GM19023 (cell line): Measurements from ENCODE around the gene ZFYVE28.
A peak's percentile ranks its signal among the peaks of the same experiment; 100 is the strongest.

Source experiments
- ATAC-seq: cut with Tn5 transposase; IDR thresholded peaks from one replicate; pipeline ENCODE4 v1.9.1; 2021; ENCODE audit warnings: mild to moderate bottlenecking, moderate library complexity; ENCODE audit not compliant: unreplicated experiment

ZFYVE28 gene

DNA sequence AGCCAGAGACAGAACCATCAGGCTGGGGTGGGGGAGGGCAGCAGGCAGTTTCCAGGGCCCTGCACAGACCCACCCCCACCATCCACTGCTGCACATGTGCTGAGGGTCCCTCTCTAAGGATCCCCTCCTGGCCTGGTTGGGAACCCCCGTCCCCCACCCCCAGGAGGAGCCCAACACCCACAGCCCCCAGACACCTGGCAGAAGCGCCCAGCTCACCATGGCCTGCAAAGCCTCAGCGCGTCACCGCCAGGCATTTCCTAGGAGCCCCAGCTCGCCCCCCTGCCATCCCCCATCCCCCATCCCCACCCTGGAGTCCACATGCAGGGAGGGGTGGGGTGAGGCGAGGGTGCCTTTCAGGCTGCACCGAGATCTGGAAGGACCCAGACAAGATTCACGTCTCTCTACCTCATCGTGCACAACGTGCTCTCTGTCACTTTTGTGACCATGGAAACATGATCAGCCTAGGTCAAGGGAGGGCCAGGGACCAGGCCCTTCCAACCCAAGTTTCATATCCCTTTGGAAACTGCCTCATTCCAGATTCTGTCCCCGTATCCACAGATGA is 165.8 kb downstream of the ZFYVE28 start:
- no peak for ATAC-seq

DNA sequence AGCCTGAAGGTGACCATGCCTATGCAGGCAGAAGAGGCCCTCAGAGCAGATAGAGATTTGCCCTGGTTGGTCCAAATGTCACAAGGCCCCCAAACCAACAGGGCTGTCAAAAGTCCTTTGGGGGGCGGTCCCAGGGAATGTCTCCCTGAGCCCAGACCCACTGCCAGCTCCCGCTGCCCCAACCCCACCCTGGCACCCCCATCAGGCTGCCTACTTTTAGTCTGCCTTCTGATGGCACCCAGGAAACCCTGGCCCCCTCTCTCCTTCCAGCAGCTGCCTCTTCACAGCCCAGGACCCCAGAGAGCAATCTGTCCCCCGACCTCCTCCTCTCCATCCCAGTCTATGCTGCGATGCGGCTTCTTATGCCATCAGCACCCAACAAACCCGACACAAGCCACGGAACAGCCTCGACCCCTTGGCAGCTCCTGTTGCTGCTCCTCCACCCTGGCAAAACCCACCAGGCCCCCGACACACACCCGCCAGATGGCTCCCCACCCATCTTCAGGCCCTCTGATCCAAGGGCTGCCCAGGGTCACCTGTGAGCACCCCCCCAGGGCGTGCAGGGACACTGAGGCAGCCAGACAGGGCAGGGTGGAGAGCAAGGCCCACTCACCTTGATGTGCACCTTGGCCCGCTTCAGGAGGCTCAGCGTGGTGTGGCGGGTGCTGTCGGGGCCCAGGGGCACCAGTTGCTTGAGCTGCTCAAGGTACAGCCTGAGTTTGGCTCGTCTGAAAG is 166.5 kb downstream of the ZFYVE28 start:
- no peak for ATAC-seq

DNA sequence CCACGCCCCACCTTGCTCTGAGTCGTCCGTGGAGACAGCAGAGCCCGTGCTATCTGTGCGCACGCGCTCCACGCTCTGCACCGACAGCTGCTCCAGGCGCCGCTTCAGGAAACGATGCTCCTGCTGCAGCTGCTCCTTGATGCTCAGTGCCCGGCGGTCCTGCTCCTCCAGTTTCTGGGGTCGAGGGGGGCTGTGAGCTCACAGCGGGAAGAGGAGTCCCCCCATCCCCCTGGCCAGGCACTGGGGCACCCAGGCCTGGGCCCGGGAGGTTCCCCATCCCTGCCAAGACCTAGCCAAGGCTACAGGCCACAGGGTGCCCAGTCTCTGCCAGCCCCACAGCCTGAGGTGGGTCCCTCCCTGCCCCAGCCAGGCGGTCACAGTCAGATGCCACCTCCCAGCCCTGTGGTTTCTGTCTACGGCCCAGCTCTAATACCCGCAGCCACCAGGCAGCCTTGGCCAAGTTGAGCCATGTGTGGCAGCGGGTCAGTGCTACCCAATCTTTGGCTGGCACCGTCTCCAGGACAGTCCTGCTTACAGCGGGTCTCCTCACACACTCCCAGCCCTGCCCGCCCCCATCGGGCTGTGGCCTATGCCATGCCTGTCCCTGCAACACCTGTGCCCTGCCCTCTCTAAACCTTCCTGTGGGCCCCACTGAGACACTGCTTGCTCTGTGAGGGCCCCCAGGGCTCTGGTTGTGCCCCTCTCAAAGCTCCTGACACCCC is 167.2 kb downstream of the ZFYVE28 start:
- no peak for ATAC-seq

DNA sequence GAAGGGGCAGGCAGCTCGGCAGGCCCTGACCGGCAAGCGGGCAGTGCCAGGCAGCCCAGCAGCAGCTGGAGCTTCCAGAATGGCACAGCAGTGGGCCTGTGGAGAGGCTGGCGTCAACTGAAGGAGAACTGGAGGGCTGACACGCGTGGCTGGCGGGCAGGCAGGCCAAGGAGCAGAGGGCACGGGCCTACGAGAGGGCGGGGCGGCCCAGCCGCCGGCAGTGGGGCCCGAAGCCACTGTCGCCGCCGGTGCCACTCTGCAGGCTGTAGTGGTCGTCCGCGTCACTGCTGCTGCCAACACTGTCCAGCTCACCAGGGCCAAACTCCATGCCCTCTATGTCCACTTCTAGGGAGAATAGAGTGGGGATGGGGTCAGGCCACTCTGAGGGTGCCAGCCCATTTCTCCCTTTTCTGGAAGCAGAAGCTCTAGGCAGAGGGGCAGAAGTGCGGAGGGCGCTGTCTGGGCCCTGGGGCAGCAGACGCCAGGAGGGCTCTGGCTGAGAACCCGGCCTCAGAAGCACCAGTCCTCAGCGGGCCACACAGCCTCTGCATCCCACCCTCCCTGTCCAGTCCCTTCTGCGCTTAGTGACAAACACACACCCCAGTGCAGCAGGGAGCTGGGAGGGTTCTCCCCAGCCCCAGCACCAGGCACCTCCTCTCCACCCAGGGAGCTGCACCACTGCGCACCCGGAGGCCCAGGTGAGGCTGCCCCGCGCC is 167.9 kb downstream of the ZFYVE28 start:
- ATAC-seq = no peak

DNA sequence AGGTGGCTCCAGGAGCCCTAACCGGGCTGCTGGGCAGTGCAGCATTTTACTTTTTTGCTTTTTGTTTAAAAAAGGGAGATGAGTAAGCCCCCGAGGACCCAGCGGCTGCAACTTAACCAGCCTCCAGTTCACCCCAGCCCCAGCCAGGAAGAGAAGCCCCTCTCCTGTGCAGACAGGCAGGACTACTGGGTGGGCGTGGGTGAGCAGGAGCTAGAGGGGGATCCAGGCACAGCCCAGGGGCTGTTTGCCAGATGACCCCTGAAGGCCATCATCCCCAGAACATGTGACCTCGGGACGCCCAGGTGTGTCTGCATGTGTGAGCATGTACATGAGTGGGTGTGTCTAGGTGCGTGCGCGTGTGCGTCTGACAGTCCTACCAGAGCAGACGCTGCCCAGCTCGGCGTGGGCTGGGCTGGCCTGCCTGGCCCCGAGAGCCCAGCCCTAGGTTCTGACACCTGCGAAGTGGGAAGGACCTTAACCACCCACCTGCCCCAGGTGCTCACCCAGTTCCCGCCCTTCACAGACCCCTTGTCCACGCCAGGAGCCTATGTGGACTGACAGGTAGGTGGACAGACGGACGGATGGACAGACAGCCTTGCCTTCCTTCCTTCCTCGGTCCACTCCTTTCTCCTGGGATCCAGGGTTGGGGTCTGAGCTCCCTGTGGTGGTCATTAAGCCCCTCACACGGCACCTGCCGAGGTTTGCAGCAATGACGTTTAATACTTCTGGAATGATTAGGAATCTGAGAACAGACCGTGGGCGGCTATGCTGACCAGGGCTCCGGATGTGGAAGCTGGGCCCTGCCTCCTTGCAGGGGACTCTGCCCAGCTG is 168.7 kb downstream of the ZFYVE28 start:
- ATAC-seq = no peak

DNA sequence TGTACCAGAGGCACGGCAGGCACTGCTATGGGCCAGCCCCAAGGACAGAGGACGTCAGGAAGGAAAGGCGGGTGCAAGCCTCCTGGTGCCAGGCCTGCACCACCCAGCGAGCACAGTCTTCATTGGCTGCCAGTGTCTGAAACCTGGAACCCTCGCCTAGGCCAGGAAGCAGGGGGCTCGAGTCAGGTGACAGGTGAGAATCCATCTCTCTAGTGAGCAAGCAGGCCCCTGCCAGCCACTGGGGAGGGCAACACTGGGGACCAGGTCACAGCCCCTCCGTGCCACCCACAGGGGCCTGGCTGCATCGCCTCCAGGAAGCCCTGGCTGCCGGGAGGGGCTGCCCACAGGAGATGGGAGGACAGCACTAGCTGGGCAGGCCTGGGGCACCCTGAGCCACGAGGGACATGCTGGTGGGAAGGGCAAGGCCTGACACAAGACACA is 169.6 kb downstream of the ZFYVE28 start:
- no peak for ATAC-seq

DNA sequence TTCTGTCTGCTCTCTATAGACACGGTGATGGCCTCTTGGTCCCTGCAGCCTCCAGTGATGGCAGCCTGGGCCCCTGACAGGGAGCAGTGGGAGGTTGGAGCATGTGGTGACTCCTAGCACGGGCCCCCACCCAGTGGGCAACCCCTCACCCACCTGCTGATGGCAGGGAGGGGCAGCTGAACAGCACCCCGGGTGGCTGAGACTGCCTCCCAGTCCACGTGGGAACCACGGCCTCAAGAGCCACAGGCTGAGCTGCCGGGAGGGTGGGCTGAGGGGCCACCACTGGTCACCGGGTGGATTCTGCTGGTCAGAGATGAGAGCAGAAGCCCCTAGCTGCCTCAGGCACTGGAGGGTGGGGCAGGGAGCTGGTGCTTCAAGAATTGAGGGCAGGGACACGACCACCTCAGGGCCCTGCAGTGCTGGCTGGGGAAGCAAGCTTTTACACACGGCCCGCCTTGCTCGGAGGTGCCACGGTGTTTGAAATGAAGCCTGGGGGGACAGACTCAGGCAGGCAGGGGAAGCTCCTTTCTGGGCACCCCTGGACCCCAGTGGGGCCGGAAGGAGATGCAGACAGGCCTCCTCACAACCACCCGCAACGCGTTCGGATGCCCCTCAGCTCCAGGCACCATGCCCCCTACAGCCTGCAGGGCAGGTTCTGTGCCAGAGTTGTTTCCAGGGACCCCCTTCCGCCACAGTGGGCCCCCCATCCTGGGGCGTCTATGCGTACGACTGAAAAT is 170.2 kb downstream of the ZFYVE28 start:
- no peak for ATAC-seq

DNA sequence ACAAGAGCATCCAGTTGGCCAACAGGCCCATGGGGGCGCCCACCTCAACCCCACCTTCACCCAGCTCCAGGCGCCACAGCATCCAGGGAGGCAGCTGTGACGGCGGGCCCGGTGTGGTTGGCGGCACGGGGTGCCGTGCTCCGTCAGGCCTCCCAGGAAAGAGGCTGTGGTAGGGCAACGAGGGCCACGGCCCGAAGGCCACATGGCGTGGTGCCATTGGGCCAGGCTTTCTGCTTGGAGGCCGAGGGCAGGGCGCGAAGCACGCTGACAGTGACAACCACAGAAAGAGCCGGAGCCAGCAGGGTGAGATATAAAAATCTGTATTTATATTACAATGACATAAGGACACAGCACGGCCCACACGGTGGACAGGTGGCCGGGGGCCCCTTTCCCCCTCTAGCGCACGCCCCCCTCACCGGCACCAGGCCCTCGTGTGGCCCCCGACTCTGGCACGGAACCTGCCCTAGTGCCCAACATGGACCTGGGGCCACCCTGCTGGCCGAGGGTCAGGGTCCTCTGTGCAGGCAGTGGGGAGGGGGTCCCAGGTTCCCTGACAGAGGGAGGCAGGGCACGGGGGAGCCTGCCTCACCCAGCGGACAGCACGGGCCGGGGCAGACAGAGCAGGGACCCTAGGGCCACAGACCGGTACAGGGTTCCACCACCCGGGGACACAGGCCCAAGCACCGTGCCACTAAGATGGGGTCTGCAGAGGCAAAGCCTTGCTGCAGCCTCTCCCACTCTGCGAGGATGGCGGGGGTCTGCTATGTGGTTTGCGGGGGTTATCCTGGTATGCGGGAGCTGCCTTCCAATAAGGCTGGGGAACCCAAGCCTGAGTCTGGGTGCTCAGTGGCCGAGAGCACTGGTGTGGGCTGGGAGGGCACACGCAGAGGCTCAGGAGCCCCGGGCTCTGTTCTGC is 171.1 kb downstream of the ZFYVE28 start:
- ATAC-seq = no peak

DNA sequence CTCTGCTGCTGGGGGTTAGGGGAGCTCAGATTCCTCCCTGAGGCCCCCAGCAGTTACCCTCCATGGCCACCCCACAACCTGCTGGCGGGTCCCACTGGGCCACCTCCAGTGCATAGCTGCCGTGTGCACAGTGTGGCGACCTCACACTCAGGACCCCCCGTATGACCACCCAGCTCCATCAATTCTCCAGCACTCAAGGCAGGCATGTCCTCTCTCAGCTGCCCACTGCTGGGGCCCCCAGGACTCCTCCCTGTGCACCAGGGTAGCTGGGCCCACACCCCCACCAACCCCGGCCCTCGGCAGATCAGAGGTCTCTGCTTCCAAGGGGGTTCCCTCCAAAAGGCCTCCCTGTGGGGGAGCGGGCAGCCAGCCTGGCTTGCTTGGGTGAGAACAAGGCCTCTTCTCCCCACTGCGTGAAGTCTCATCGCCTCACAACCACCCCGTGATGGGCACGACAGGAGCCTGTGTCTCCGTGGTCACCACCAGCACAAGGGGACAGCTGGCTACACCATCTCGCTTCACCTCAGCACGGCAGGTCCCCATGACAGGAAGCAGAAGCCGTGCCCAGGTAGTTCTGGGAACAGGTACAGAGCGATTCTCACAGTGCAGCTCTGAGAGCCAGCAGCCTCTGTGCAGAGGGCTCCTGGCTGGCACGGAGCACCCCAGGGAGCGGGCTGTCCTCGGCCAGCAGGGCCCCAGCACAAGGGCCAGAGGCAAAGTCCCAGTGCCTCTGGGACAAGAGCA is 171.9 kb downstream of the ZFYVE28 start:
- no peak for ATAC-seq

DNA sequence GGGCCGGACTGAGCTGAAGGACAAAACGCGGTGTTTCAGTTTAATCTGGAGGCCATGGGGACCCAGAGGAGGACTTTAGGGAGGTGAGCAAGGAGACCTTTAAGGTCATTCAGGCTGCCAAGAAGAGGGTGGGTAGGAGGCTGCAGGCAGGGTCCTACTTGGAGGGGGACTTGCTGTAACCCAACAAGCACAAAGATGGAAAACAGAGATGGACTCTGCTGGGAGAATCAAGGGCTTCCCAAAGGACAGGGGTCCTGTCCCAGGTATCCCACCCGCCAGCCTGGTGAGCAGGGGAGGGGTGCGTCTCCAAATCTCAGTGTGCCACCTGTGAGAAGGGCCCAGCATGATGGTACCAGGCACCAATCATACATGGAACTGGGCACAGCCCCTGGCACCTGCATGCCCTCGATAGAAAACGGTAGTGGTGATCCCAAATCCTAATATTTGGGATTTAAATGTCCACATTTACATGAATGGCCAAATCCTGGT is 172.6 kb downstream of the ZFYVE28 start:
- no peak for ATAC-seq

DNA sequence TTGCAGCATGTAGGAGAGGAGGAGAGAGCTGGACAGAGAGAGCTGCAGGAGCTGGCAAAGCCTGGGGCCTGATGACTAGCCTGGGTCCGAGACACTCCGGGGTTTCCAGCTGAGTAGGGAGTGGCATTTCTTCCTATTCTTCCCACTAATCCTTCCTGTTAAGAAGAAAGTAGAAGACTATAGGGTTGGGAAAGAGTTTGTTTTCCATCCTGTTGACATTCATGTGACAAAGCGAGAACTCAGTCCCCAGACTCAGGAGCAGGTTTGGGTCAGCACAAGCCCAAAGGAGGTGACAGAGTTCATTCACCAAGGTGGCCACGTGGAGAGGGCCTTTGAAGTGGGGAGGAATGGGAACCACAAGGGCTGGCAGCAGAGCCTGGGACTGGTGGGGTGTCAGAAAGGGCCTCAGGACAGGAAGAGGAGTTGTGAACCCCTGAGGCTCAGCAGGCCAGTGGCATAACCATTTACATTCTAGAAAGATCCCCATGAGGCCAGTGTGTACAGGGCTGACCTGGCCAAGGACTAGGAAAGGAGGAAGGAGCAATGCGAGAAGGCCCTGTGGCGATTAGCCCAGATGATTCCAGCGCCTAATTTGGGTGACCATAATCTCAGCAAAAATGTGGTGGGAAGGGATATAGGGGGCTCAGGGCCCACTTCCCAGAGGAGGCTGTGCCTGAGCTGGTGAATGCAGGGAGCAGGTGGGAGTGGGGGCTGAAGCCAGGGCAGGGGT is 173.2 kb downstream of the ZFYVE28 start:
- no peak for ATAC-seq

DNA sequence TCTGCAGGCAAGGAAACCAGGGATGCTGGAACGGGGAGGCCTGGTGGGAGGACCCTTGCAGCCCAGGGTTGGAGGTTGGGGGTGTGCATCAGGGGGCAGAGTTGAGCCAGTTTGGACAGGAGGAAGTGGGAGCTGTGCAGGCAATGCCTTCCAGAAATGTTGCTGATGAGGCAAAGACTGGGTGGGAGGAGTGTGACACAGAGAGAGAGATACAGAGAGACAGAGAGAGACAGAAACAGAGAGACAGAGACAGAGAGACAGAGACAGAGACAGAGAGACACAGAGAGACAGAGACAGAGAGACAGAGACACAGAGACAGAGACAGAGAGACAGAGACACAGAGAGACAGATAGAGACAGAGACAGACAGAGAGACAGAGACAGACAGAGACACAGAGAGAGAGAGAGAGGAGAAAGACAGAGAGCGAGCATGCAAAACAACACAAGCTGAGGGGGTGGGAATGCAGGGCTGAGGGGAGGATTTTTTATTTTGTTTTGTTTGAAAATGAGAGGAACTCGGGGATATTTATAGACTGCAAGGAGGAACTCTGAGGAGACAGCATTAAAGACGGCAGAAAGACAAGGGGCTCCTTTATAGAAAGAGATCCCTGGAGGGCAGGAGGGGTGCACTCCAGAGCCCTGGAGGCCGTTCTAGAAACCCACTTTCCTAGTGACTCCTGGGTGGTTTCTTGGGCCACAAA is 174.6 kb downstream of the ZFYVE28 start:
- ATAC-seq = no peak

DNA sequence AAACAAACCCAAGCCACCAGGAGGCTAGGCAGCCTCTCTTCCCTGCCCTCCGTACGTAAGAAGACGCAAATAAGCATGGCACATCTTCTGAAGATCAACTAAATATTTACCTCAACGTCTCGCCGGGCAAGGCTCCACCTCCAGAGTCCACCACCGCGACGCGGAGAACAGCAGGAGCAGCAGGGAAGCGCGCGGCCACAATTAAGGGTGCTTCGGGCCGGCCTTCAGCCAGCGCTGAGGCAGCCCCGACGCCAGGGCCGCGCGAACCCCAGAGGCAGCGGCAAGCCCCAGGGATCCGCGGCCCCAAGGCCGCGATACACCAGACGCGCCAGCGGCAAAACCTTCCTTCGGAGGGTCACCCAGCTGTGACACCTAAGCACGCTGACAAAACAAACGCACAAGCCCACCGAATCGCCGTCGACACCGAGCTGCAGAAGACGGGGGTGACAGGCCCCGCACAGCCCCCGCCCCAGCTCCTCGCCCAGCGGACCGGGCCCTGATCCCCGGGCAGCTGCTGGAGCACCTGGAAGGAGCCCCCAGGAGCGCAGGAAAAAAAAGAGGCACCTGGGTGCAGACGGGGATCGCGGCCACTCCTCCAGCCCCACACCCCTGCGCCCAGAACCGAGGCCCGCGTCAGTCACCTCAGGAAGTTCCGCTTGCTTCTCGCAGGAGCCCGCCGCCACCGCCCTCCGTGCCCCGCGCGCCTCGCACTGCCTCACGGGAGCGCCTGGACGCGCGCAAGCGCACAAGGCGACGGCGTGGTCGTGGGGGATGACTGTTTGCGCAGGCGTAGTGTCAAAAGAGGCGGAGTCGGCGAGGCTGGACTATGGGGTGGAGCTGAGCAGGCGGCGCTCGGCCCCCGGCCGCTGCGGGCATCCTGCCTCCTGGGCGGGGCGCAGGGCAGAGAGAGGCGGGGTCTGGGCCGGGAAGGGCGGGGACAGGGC is 176.8 kb downstream of the ZFYVE28 start, which contains the start of the genes HAUS3 and POLN:
HAUS3 (minus strand) TSS at position 712 of the 944 bp plus-strand sequence. CDS start 1,175 bp downstream, outside the sequence.
POLN (minus strand) TSS at position 712 of the 944 bp plus-strand sequence. CDS start 12,890 bp downstream, outside the sequence.
- ATAC-seq = peak; percentile 90

DNA sequence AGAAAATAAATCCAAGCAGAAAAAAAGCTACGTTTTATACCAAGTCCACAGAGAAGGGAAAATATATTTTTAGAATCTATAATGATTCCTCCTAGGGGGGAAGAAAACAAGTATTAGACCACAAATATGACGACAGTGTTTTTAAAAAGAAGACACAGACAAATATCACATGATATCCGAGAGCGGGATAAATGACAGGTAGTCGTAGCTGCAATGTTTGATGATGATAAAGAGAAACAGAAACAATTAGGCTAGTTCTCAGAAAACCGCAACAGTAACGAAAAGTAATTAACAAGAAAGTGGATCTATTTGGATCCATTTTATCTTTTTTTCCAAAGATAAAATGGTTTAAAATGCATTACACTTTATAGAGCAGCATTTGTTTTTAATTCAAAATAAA is 177.4 kb downstream of the ZFYVE28 start:
- ATAC-seq = no peak

DNA sequence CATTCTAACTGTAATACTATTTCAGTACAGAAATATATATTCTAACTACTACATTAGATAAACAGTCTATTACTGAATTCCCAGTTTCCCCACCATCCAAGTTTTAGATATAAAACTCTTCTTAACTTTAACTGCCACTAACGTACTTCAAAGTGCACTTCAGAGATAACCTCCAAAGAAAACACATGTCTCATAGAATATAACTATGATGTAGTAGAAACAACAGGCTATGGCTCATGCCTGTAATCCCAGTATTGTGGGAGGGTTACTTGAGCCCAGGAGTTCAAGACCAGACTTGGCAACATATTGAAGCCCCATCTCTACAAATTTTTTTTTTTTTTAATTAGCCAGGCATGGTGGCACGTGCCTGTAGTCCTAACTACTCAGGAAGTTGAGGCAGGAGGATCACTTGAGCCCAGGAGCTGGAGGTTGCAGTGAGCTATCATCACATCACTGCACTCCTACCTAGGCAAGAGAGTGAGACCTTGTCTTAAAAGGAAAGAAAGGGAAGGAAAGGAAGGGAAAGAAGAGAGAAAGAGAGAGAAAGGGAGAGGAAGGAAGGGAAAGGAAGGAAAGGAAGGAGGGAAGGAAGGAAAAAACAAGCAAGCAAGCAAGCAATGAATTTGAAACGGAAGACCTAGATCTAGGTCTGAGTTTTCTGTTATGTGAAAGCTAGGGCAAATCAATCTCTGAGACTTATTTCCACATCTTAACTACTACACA is 181.3 kb downstream of the ZFYVE28 start:
- ATAC-seq = no peak
